COLO668 (cell line): ENCODE results near the gene CCSAP.
"Not testable (repeated sequence)": the region's sequence is repeated elsewhere in the genome, so short reads cannot be mapped to it uniquely, and the experiment has no call there.

Experiments
- DNase-seq: peaks from one replicate; lab custom pipeline; 2025; ENCODE audit not compliant: unreplicated experiment; lab: John Stamatoyannopoulos, UW

Gene CCSAP

DNA sequence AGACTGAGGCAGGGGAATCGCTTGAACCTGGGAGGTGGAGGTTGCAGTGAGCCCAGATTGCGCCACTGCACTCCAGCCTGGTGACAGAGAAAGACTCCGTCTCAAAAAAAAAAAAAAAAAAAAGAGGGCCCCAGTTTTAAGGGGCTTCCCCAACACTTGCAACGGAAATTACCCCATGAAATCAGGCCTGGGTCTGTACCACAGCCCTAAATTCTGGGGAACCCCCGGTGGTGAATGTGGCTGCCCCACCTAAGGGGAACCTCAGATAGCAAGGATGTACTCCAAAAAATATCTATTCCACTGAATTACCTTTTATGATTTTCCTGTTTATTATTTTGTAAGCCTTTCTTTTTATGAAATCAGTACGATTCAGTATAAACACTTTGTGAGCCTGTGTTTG is 15.1 kb downstream of the CCSAP start:
- not testable (repeated sequence) for DNase-seq

- no peak for DNase-seq
Measured at GRCh38 chr1:229326601-229327000, 16.2 kb downstream of the CCSAP start.

DNA sequence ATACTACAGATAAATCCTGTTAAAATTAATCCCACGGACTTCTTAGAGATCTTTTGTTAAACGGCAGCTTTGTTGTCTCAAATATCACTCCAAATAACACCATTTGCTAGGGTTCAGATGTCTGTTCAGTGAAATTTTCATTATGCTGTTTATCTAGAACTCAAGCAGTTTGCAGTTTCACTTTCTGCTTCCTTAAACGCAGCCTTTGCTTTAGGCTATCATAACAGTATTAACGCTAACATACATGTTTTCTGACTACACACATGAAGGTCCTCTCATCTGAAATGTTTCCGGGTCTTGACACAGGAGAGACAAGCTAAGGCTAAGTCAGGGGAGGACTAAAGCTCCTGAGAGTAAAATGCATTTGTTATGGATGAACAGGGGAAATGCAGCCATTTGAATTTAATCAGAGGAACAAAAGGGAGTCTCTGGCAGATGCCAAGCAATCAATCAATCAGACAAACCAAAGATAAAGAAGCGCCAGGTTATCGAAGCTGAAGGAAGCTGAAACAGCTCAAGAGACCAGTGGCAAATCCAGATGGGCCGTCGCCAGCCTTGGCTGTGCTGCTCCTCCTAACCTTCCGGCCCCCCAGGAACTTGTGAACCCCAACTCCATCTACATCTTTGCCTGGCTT is 16.9 kb downstream of the CCSAP start:
- DNase-seq: no peak

- DNase-seq: no peak
Measured at GRCh38 chr1:229325401-229325800, 17.4 kb downstream of the CCSAP start.

DNA sequence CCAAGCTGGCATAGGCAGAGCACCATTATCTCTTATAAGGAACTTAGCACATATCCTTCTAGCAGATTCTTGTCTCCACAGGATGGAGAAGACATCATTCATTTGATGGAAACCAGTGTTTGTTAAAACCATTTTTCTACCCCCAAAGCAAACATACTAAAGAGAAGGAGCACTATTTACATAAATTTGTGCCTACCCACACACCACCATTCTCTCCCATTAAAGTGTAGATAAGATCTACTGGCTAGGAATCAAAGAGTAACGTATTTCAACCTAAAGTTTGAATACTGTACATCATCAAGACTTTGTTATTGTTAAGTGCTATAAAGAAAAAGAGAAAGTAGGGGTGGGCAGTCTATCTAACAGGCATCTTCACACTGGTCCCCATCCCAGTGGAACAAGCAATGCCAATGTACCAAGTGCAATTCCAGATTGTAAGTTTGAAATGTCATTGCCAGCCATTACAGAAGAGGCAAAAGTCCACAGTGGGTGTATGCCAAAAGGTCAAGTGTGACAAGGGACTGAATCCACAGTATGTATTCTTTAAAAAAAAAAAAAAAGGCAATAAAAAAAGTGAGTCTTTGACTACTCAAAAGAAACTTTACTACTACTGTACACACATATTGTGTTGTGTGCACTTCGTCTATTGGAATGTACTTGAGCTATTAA is 18.8 kb downstream of the CCSAP start:
- DNase-seq: no peak

DNA sequence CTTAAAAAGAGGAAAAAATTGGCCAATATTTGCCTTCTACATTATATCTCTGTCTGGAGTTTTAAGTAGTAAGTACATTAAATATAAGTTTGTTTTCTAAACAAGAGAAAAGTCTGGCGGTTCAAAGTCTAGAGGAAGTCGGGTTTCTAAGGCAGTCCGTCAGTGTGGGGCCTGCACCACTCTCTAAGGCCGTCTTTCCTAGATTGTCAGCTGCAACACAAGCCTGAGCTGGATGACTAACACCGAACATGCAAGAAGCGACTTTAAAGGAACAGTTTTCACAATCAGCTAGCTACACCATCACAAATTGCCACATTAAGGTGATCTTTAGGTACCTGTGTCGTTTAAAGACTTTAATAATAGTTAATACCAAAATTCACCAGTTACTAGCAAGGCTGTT is 19.6 kb downstream of the CCSAP start:
- DNase-seq: no peak

DNA sequence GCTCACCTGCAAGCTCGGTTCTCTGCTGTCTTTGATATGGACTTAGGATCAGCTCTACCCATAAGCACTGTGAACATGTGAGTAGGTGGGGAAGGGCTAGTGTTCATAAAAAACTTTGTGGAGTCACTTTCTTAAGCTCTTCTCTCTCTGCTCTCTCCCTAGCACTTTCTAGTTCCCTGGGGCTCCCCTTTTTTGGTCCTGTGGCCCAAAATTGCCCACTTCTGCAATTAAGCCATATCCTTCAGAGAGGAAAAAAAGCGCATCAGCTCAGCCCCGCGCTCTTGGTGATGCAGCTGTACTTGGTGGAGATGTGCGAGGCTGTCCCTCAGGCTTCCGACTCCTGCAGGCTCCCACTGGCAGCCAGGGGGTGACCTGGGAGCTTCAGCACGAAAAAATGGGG is 23.4 kb downstream of the CCSAP start:
- DNase-seq: no peak

GRCh38 chr1:229318056-229318455 is 24.8 kb downstream of the CCSAP start:
- no peak for DNase-seq

- no peak for DNase-seq
Measured at GRCh38 chr1:229316166-229316565, 26.7 kb downstream of the CCSAP start.

GRCh38 chr1:229310833-229311232 is 32.0 kb downstream of the CCSAP start:
- DNase-seq: no peak

- DNase-seq: no peak
Measured at GRCh38 chr1:229309684-229310083, 33.2 kb downstream of the CCSAP start.

DNA sequence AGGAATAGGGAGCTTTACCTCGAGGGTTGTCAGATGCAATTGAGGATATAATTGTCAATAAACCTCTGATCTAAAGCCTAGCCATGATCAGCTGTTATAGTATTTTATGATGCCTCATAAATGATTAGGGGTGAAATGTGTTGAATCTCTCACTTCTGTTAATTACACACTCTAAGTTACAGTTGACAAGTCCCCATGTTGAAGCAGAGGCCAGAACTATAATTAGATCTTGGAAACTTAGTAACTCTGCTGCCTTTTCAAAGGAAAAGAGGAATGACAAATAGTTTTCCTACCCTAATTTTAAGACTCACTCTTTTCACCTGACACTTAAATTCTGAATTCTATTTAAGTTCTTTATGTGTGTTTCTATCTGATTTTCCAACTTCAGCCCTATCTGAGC is 33.8 kb downstream of the CCSAP start:
- no peak for DNase-seq

- no peak for DNase-seq
Measured at GRCh38 chr1:229305392-229305791, 37.5 kb downstream of the CCSAP start.

DNA sequence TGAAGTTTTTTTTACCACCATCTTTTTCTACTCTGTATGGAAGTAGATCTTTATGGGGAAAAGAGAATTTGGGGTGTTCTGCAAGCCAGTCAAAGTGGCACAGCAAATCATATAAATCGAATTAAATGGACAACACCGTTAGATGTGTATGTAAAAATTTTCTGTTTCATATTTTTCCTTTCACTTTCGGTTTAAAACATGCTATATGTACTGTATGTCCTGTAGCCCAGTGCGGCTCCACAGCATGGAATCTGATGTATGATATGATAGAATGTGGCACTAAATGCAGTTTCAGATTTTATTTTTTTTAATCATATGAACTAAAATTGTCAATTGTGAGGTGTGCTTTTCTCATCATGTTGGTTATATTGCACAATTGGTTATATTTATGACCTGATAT is 39.0 kb downstream of the CCSAP start:
- DNase-seq: no peak

DNA sequence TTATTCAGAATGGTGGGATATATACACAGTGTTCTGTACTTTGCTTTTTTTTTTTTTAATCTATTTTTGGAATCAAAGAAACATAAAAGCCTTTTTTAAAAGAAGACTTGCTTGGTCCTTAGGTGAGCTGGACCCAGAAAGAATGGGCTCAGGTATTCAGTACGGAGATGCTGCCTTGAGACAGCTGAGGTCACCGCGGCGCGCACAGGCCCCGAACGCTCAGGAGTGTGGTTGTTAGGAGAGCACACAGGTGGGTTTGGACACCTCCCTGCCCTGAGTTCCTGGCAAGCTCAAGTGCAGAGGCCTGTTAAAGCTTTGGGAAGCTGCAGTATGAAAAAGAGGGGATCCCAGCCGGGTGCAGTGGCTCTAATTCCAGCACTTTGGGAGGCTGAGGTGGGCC is 40.1 kb downstream of the CCSAP start:
- no peak for DNase-seq

GRCh38 chr1:229300099-229300757 is 42.6 kb downstream of the CCSAP start:
- no peak for DNase-seq

DNA sequence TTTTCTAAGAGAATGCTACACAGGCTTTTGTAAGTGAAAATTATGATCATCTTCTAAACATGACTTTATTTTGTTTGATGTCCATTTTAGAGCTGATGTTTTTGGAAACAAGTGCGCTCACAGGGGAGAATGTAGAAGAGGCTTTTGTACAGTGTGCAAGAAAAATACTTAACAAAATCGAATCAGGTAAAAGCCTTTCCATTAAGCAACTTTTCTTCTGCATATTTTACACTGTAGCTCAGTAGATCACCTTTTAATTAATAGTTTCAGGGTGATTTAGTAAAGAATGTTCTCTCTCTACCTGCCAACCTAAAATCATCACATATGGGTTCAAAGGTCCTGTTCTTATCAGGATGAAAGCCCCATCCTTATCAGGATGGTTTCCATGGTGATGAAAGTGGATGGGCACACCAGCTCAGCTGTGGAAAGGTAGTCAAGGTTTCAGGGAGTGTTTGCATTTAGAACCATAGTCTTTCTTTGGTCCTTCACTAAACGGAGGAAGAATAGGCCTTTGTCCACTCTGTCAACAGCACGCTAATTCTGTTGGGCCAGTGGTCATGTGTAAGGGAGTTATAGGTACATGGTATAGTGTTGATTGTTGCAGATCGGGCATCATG is 43.9 kb downstream of the CCSAP start:
- DNase-seq: no peak

DNA sequence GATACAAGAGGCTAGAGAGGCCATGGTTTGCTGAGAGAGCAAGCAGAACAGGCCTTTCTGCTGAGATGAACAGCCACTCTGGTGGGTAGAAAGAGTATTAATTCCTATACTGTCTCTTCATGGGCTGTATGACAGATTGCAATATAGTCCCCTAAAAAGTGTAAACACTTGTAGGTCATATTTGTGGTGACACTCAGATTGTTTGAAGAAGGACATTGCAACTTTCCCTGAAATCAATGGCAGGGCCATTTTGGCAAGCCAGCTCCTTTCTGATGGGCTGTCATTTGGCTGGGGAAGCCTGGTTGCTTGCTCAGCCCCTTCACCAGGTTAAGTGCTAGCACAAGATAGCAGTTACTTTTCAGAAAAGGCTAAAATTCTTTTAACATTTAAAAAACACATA is 44.4 kb downstream of the CCSAP start:
- no peak for DNase-seq

DNA sequence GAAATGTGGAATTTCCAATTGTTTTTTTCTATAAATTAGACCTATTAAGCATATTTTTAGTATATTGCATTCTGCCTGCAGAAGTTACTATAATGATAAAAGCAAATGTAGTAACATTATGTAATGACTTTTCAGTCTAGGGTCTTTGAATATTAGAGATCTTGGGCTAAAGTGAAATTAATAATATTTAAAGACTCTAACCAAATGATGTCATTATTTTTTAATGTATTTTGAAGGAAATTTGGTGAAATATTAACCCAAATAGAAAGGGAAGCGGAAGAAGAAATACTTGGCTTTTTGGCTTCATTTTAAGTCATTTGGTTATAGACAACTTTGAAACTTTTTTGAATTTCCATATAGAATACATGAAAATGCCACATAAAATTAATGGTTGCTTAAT is 45.1 kb downstream of the CCSAP start:
- DNase-seq: no peak

DNA sequence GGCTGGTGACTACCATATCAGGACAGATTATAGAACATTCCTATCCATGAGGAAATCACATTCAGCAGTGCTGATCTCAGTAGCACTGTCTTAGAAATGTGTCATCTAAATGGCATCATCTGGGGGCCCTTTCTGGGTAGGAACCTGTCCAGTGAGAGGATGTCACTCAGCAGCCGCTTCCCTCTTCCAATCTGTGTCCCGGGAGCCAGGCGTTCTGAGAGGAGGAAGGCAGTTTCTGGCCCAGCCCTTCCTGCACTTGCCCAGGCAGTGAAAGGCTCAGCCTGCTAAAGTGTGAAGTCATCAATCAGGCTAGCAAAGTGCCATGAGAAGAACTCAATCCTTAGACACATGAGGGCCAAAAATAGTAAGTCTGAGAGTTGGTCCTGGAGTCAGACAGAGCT is 46.3 kb downstream of the CCSAP start:
- DNase-seq: no peak

DNA sequence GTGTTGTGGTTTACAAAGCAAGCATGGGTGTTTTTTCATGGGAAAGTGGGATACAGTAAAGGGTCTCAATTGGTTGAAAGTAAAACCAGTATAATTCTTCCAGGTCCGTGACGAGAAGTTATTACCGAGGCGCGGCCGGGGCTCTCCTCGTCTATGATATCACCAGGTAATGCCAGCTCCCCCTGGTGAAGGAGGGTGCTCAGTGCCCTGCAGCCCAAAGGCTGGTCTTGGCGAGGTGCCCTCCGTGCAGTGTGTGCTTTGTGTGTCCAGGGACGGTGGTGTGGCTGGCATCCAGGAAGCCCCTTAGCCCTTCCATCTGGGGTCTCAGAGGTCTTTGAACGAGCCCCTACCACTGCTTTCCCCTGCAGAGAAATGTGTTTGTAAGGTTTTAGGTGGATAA is 47.1 kb downstream of the CCSAP start:
- no peak for DNase-seq

GRCh38 chr1:229293528-229294204 is 49.2 kb downstream of the CCSAP start:
- DNase-seq: no peak
